ENCODE data around the gene CLEC17A. TPM values are rescaled to one million over a fixed set of nuclear protein-coding genes. Genes with fewer than 3 reads are reported as not detected.
"Not testable (repeated sequence)": the region's sequence is repeated elsewhere in the genome, so short reads cannot be mapped to it uniquely, and the experiment has no call there.

Gene CLEC17A
- total RNA-seq, 6 experiments from 2014 or later, result not detected

GRCh38 chr19:14619404-14619803 lies 36.5 kb downstream of the CLEC17A start:
- H3K27me3 ChIP-seq, result no peaks in the 10 kb centered on the region
- TF ChIP-seq CTCF (IDR thresholded peaks at IDR 0.05) (no peak), POLR2A (IDR thresholded peaks at IDR 0.05) (no peak)
- H3K4me1 ChIP-seq, result no peaks in the 10 kb centered on the region
- no peak overlapping the region for H3K27ac ChIP-seq
- ATAC-seq (no peak), DNase-seq (no peak)
- H3K4me3 ChIP-seq, result no peak overlapping the region
- intact Hi-C loops (cut with DNase I), result no loop called here
- H3K36me3 ChIP-seq, result no peaks in the 10 kb centered on the region
- no peaks in the 10 kb centered on the region for H3K9me3 ChIP-seq

DNA sequence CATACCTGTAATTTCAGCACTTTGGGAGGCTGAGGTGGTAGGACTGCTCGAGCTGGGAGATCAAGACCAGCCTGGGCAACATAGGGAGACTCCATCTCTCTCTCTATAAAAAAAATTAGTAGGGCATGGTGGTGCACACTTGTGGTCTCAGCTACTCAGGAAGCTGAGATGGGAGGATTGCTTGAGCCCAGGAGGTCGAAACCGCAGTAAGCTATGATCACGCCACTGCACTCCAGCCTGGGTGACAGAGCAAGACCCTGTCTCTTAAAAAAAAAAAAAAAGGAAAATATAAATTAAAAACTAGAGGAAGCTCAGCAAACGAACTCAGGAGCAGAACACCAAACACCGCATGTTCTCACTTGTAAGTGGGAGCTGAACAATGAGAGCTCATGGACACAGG lies 41.6 kb downstream of the CLEC17A start:
- H3K9me3 ChIP-seq; intact Hi-C loops (cut with DNase I); H3K27ac ChIP-seq; ATAC-seq; H3K4me3 ChIP-seq; H3K36me3 ChIP-seq; DNase-seq; H3K4me1 ChIP-seq; H3K27me3 ChIP-seq: not testable (repeated sequence)
- WGBS (ENCODE audit: insufficient coverage, low coverage, low lambda C conversion rate, missing lambda C conversion rate), result 50% methylated on average over 6 of the region's 6 CpGs

DNA sequence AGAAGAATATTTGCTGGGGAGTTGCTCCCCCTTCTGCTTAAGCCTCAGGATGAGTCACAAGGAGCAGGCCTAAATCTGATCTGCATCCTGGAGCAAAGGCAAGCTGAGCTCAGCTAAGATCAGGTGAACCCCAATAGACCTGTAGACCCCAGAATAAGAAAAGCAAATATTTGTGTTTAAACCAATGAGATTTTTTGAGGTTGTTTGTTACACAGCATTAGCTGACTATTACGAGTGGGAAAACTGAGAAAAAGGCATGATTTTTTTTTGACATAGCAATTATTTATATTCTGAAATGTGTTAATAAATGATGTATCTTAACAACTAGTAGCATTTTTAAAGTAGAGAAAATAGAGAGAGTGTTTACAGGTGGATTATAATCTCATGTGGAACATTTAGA lies 46.7 kb downstream of the CLEC17A start:
- H3K27me3 ChIP-seq, result no peaks in the 10 kb centered on the region
- no peak for DNase-seq
- WGBS (ENCODE audit: insufficient coverage, low coverage, low lambda C conversion rate, missing lambda C conversion rate), result 55% methylated on average over 1 of the region's 1 CpG
- no peak overlapping the region for H3K27ac ChIP-seq
- intact Hi-C loops (cut with DNase I), result no loop called here
- H3K4me1 ChIP-seq, result no peaks in the 10 kb centered on the region
- no peaks in the 10 kb centered on the region for H3K9me3 ChIP-seq
- no peak overlapping the region for H3K4me3 ChIP-seq
- H3K36me3 ChIP-seq, result no peaks in the 10 kb centered on the region
- ATAC-seq, result no peak
- TF ChIP-seq POLR2A (IDR thresholded peaks at IDR 0.05) (no peak), CTCF (IDR thresholded peaks at IDR 0.05) (no peak)

GRCh38 chr19:14632286-14632685 lies 49.4 kb downstream of the CLEC17A start:
- Histone ChIP-seq H3K4me3 (no peak overlapping the region), H3K9me3 (no peaks in the 10 kb centered on the region), H3K4me1 (no peaks in the 10 kb centered on the region), H3K27ac (no peak overlapping the region), H3K36me3 (no peaks in the 10 kb centered on the region), H3K27me3 (no peaks in the 10 kb centered on the region)
- no peak for ATAC-seq
- no peak for DNase-seq
- TF ChIP-seq POLR2A (IDR thresholded peaks at IDR 0.05) (no peak), CTCF (IDR thresholded peaks at IDR 0.05) (no peak)
- WGBS (ENCODE audit: insufficient coverage, low coverage, low lambda C conversion rate, missing lambda C conversion rate), result 5% methylated on average over 1 of the region's 1 CpG
- intact Hi-C loops (cut with DNase I), result no loop called here

GRCh38 chr19:14639536-14640277 lies 56.8 kb downstream of the CLEC17A start:
- 44% methylated on average over 4 of the region's 4 CpGs for WGBS (ENCODE audit: insufficient coverage, low coverage, low lambda C conversion rate, missing lambda C conversion rate)
- no peaks in the 10 kb centered on the region for H3K27me3 ChIP-seq
- intact Hi-C loops (cut with DNase I), result no loop called here
- H3K4me1 ChIP-seq, result no peaks in the 10 kb centered on the region
- H3K27ac ChIP-seq, result no peak overlapping the region
- no peak for TF ChIP-seq POLR2A (IDR thresholded peaks at IDR 0.05)
- no peak for TF ChIP-seq CTCF (IDR thresholded peaks at IDR 0.05)
- DNase-seq (no peak), ATAC-seq (no peak)
- no peak overlapping the region for H3K4me3 ChIP-seq
- no peaks in the 10 kb centered on the region for H3K36me3 ChIP-seq
- no peaks in the 10 kb centered on the region for H3K9me3 ChIP-seq
